HG03108 (cell line): Measurements from ENCODE around the gene NADSYN1.
"Not testable (repeated sequence)": the region's sequence is repeated elsewhere in the genome, so short reads cannot be mapped to it uniquely, and the experiment has no call there.

Source experiments
- ATAC-seq: cut with Tn5 transposase; IDR thresholded peaks from one replicate; pipeline ENCODE4 v1.9.1; 2021; ENCODE audit warnings: moderate library complexity; ENCODE audit not compliant: unreplicated experiment

The NADSYN1 gene

GRCh38 chr11:71518506-71519471 lies 65.8 kb downstream of the NADSYN1 start:
- ATAC-seq, result no peak

- no peak for ATAC-seq
Measured at GRCh38 chr11:71519546-71519945, 66.5 kb downstream of the NADSYN1 start.

GRCh38 chr11:71525188-71525937 lies 72.4 kb downstream of the NADSYN1 start:
- no peak for ATAC-seq

GRCh38 chr11:71525938-71526495 lies 73.0 kb downstream of the NADSYN1 start:
- no peak for ATAC-seq

GRCh38 chr11:71526796-71527575 lies 74.0 kb downstream of the NADSYN1 start, which contains the start of gene KRTAP5-7:
Gene KRTAP5-7 (plus strand): TSS chr11:71527267. CDS start chr11:71527301, 34 bp downstream.
- not testable (repeated sequence) for ATAC-seq

GRCh38 chr11:71527576-71528210 lies 74.7 kb downstream of the NADSYN1 start:
- no peak for ATAC-seq

GRCh38 chr11:71530602-71531001 lies 77.6 kb downstream of the NADSYN1 start:
- ATAC-seq, result no peak

GRCh38 chr11:71532036-71532610 lies 79.1 kb downstream of the NADSYN1 start:
- no peak for ATAC-seq

GRCh38 chr11:71534711-71535608 lies 82.0 kb downstream of the NADSYN1 start:
- ATAC-seq, result not testable (repeated sequence)

GRCh38 chr11:71535825-71536224 lies 82.8 kb downstream of the NADSYN1 start:
- ATAC-seq, result no peak

- no peak for ATAC-seq
Measured at GRCh38 chr11:71537537-71537936, 84.5 kb downstream of the NADSYN1 start.

- ATAC-seq, result not testable (repeated sequence)
Measured at GRCh38 chr11:71537977-71538665, 85.1 kb downstream of the NADSYN1 start, which contains the start of gene KRTAP5-8. Gene KRTAP5-8 (plus strand): TSS chr11:71538025. CDS start chr11:71538056, 31 bp downstream.

GRCh38 chr11:71538666-71538990 lies 85.6 kb downstream of the NADSYN1 start:
- ATAC-seq, result no peak

GRCh38 chr11:71539017-71539416 lies 86.0 kb downstream of the NADSYN1 start:
- no peak for ATAC-seq

- ATAC-seq, result not testable (repeated sequence)
Measured at GRCh38 chr11:71539971-71540370, 87.0 kb downstream of the NADSYN1 start.

- ATAC-seq, result peak; percentile 56
Measured at GRCh38 chr11:71540521-71541304, 87.7 kb downstream of the NADSYN1 start.

- no peak for ATAC-seq
Measured at GRCh38 chr11:71542382-71542781, 89.4 kb downstream of the NADSYN1 start.
